ENCODE results near the gene STX11.

DNA sequence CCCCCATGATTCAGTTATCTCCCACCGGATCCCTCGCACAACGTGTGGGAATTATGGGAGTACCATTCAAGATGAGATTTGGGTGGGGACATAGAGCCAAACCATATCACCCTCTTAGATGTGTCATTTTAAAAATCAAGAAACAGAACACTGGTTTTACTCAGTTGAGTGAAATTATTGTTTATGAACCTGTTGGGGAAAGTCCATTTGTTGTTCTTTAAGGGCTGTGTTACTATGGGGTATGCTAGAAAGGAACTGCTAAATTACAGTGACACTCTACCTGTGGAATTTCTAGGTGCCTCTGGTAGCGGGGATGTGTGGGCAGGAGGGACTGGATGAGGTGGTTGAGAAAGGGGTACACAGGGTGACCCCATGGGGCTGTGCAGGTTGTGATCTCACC is 28.9 kb downstream of the STX11 start:
- TF ChIP-seq, protein P1, sequence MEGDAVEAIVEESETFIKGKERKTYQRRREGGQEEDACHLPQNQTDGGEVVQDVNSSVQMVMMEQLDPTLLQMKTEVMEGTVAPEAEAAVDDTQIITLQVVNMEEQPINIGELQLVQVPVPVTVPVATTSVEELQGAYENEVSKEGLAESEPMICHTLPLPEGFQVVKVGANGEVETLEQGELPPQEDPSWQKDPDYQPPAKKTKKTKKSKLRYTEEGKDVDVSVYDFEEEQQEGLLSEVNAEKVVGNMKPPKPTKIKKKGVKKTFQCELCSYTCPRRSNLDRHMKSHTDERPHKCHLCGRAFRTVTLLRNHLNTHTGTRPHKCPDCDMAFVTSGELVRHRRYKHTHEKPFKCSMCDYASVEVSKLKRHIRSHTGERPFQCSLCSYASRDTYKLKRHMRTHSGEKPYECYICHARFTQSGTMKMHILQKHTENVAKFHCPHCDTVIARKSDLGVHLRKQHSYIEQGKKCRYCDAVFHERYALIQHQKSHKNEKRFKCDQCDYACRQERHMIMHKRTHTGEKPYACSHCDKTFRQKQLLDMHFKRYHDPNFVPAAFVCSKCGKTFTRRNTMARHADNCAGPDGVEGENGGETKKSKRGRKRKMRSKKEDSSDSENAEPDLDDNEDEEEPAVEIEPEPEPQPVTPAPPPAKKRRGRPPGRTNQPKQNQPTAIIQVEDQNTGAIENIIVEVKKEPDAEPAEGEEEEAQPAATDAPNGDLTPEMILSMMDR (conservative IDR thresholded peaks at IDR 0.05) = no peak
- no peak for TF ChIP-seq EZH2 (IDR thresholded peaks at IDR 0.05; ENCODE audit: low read depth)
